NCI-H2227 (cell line): ENCODE measurements around the gene PLCG2.
"Not testable (repeated sequence)": the region's sequence is repeated elsewhere in the genome, so short reads cannot be mapped to it uniquely, and the experiment has no call there.

Experiments
- DNase-seq: peaks from one replicate; lab custom pipeline; 2025; ENCODE audit not compliant: unreplicated experiment; lab: John Stamatoyannopoulos, UW

Gene PLCG2

GRCh38 chr16:81778861-81779535 lies at the start of gene PLCG2:
Gene PLCG2 (plus strand): TSS chr16:81779291. CDS start chr16:81785990, 6,699 bp downstream.
- peak; percentile 78 for DNase-seq

GRCh38 chr16:81729451-81729850 lies 49.6 kb upstream of the PLCG2 start:
- no peak for DNase-seq

DNA sequence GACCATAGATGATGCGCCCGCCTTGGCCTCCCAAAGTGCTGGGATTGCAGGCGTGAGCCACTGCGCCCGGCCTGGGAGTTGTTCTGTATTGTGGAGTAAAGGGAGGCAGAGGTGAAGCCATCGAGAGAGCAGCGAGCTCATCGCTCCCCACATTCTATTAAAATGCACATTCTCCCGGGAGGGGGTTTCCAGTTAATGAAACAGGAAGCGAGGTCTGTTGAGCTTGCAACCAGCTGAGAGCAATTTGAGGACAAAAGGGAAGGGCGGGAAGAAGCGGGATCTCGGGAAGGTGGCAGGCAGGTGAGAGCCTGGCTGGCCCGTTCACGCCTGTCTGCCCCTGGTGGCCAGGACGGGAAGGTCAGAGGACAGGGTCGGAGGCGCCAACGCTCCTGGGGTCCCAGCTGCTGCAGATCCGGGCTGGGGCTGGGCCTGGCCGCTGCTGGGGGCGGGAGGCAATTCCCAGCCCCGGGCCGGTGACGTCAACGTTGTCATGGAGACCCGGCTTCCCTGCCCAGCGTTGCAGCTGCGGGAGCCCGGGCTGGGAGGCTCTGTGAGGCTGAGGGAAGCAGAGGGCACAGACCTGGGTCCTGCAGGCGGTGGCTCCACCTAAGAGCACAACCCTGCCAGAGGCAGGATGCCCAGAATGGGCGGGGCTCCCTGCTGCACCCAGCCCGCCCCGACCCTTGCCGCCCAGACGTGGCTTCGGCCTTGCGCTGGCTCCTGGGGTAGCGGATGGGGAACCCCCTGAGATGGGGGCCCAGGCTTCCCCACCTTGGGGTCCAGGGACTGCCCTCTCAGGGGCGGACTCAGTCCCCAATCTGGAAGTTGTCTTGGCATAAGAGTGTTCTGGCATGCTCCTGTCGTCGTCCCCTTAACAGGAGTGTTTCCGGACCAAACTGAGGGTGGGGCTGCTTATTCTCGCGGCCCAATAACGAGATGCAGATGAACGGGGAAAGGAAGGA lies 48.7 kb upstream of the PLCG2 start:
- peak; percentile 93 for DNase-seq

DNA sequence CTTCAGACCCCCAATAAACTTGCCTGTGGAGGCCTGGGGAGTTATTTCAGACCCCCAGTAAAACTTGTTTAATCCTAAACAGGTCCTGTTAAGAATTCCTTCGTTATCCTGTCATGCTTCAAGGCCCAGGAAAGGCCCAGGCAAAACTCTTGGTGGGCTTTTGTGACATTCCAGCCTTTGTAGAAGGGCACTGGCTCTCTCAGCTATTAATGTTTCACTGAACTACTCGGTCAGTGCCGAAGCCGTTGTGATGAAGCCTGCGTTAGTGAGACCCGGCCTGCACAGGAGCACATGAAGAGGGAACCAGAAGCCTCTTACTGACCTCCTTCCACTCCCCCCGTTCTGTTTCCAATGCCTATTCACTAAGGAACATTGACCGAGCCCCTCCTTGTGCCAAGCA lies 47.4 kb upstream of the PLCG2 start:
- no peak for DNase-seq

- DNase-seq = no peak
Observed at GRCh38 chr16:81732699-81733098, 46.4 kb upstream of the PLCG2 start.

DNA sequence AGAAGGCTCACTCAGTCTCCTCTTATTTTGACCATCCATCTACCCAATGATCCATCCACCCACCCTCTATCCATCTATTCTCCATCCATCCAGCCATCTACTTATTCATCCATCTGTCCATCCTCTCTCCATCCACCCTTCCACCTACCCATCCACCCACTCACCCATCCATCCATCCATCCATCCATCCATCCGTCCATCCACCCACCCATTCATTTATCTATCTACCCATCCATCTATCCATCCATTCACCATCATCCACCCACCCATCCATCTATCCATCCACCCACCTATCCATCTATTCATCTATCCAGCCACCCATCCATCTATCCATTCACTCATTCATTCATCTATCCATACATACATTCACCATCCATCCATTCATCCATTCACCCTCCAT lies 45.8 kb upstream of the PLCG2 start:
- no peak for DNase-seq

- no peak for DNase-seq
Observed at GRCh38 chr16:81734632-81735434, 44.3 kb upstream of the PLCG2 start.

DNA sequence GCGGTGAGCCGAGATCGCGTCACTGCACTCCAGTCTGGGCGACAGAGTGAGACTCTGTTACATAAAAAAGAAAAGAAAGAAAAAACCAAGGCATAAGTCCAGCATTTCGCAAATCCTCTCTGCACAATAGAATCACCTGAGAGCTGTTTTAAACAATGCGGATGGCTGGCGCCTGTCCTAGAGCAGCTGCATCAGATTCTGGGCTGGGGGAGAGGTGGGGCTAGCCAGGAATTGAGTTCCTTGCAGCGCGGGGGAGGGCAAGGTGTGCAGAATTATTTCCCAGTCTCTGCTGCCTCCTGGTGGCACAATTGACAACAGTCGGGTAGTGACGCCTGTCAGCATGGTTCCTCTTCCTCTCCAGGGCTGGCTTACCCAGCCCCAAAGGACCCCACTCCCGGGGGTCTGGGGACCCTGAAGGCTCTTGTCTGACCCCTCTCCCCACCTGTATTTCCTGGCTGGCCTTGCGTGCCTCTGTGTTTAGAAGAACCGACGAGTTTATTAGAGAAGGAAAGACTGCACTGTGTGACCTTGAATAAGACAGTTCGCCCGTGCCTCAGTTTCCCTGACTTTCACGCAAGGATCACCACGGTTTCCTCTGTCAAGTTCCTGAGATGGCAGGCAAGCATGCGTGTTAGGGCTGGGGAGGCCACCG lies 41.1 kb upstream of the PLCG2 start:
- DNase-seq = peak; percentile 85

DNA sequence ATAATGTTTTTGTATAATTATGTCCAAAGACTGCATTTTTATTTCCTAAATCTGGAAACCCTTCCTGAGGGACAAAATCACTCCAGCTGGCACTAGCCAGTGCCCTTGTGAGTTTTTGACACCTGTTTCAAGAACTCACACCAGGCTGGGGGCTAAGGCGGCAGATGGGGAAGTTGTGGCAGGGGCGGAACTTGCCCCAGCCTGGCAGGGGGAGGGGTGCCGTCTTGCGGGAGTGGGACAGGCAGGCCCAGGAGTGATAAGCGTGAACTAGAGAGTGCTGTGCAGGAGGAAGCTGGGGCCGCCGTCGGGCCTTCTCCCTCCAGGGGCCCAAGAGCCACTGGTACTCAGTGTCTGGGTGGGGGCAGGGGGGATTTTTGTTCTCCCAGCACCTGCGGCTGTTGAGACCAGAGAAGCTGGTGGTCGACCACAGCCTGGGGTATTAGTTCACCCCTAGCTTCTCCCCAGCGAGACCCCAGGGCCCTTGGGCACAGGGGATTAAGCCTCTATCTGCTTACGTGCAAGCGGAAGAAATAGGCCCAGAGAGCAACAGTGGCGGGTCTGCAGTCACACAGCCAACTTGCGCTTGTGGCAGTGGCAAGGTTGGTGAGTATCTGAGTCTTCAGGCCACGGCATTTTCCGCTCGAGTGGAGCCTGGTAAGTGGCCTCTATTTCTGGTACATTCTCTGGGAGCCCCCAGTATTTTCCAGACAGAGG lies 40.2 kb upstream of the PLCG2 start:
- DNase-seq = no peak

GRCh38 chr16:81739503-81739902 lies 39.6 kb upstream of the PLCG2 start:
- no peak for DNase-seq

DNA sequence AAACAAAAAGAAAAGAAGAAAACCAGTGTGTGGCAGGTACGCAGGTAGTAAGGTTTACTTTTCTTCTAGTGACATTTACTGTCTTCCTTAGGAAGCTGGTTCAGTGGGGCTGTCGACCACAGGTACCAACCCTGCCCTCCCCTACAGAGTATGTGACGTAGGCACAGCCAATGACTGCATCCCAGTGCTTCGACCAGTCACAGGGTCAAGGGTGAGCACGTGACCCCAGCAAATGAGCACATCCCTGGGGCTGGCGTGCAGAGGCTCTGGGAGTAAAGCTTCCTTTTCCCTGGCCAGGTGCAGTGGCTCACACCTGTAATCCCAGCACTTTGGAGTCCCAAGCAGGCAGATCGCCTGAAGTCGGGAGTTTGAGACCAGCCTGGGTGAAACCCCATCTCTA lies 38.9 kb upstream of the PLCG2 start:
- DNase-seq = peak; percentile 8

- not testable (repeated sequence) for DNase-seq
Observed at GRCh38 chr16:81741430-81741770, 37.7 kb upstream of the PLCG2 start.

DNA sequence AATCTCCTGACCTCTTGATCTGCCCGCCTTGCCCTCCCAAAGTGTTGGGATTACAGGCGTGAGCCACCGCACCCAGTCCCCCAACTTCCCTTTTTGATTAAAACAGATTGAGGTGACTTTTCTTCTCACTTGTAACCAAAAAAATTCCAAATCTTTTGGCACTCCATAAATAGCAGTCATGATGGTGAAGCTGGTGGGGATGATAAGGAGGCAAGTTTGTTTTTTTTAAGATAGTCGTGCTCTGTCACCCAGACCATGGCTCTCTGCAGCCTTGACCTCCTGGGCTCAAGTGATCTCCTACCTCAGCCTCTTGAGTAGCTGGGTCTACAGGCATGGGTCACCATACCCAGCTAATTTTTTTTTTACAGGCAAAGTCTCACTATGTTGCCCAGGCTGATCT lies 34.7 kb upstream of the PLCG2 start:
- no peak for DNase-seq

DNA sequence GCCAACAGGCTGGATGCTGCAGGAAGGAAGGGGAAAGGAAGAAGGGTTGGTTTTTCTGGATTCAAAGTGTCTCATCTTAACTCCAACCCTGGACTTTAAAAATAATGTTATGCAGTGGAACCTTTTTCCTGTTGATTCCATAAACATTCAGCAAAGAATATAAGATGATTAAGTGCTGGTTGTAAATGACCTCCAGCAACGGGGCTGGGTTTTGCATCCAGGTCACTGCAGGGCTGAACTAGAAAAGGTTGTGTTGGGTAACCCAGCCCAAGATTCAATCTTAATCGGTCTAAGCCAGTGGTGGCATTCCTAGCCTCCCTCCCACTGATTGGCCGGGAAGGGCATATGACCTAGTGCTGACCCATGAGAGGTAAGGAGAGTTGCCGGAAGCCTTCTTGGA lies 34.2 kb upstream of the PLCG2 start:
- no peak for DNase-seq

DNA sequence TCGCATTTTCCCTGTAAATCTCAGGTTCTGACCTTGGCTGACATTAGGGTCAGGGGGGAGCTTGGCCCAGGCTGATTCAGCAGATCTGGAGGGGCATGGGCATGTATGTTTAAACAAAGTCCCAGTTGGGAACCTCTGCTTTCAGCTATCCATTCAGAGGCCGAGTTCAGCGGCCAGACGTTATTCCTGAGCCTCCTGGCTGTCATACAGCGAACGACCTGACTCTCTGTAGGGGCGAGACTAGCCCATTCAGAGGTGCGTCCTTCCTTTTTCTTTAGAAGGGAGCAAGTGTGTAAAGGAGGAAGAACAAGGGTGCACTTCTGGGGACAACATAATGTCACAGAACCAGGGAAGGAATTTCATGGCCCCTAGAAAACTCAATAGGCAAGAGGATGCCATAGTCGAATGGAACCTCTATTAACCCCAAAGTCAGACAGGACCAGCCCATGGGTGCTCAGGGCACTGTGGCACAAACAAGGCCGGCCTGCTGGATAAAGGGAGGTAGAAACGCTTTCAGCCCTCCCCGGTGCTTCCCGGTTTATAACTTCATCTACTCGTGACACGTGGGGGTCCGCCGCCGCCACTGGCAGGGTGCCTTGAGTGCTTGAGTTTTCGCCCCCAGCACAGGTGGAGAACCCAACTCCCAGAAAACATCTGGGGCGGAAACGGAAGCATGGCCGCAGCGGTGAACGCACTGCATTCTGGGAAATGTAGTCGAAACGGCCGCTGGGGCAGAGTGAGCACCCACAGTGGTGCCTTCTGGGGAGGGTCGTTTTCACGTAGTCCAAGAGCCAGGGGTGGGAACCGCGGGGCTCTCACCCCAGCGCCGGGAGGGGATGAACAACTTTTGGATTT lies 33.2 kb upstream of the PLCG2 start:
- peak; percentile 81 for DNase-seq

DNA sequence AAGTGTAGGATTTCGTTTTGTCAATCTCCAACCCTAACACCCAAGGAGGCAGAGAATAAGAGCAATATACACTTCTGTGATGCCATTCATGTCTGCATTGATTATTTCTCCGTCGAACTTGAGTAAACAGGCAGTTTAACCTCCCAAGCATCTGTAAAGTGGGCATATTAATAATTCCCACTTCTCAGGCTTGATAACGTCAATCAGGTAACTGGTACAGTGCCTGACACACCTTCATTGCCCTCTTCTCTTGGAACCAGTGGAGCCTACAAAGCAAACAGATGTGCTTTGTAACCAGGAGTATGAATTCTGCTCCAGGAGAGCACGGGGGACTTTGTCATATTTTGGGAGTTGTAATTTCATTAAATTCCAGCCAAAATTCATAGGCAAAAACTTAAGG lies 32.5 kb upstream of the PLCG2 start:
- DNase-seq = no peak

DNA sequence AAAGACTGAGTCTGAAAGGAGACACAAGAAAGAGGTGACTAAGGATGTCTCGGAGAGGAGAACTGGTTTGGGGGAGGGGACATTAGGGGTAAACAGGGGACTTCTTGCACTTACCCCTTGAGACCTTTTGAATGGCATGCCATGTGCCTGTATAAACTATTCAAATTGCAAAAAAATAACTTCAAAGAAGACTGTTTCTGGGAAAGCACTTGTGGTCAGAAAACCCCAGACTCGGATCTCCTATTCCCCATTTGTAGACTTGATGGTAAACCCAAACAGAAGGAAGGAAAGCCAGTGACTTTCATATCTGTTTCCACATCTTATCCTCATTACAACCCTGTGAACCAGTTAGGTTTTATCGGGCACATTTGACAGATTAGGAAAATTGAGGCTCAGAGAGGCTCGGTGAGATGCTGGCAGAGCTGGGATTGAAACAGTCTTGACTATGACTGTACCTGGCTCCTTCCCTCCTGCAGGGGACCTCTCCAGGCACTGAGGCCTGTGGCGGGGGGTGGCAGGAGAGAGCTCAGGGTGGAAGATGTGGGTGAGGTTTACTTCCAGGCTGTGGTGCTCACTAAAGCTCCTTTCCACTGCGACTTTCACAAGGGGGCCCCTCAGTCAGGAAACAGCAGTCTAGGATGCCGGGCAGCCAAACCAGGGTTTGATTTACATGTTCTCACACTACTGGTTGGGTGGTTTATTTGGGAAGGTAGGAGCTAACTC lies 30.5 kb upstream of the PLCG2 start:
- DNase-seq = no peak

- DNase-seq = no peak
Observed at GRCh38 chr16:81752225-81752875, 26.7 kb upstream of the PLCG2 start.
